Esophagus (tissue), 2 donors: ENCODE data around the gene NAAA. TPM values are rescaled to one million over a fixed set of nuclear protein-coding genes. Genes with fewer than 3 reads are reported as not detected.
"Not testable (repeated sequence)": the region's sequence is repeated elsewhere in the genome, so short reads cannot be mapped to it uniquely, and the experiment has no call there.

ENCODE experiments used
- H3K27ac ChIP-seq, 2 donors: one replicate each; pipeline ENCODE4 v1.5.1; 2013; ENCODE audit warnings: low read depth in 2 of 2, mild to moderate bottlenecking in 2 of 2, inconsistent platforms in 1 of 2, low read length in 1 of 2, moderate library complexity in 1 of 2
- H3K27me3 ChIP-seq, 2 donors: one replicate each; pipeline ENCODE4 v1.6.1; 2013; ENCODE audit warnings: low read length in 2 of 2, control low read depth in 1 of 2, mild to moderate bottlenecking in 1 of 2; ENCODE audit not compliant: insufficient read depth in 2 of 2, control insufficient read depth in 1 of 2
- H3K36me3 ChIP-seq, 2 donors: one replicate each; pipeline ENCODE4 v1.6.1; 2013; ENCODE audit warnings: low read length in 1 of 2; ENCODE audit not compliant: control insufficient read depth in 2 of 2, insufficient read depth in 2 of 2
- H3K4me1 ChIP-seq, 2 donors: one replicate each; pipeline ENCODE4 v1.6.1; 2013; ENCODE audit warnings: low read length in 1 of 2; ENCODE audit not compliant: control insufficient read depth in 2 of 2, insufficient read depth in 2 of 2
- H3K4me3 ChIP-seq, 2 donors: one replicate each; pipeline ENCODE4 v1.5.1; 2013; ENCODE audit warnings: low read length in 2 of 2, mild to moderate bottlenecking in 2 of 2, low read depth in 1 of 2, moderate library complexity in 1 of 2
- H3K9me3 ChIP-seq, 2 donors: one replicate each; pipeline ENCODE4 v1.6.1; 2013; ENCODE audit warnings: mild to moderate bottlenecking in 2 of 2, low read depth in 1 of 2, low read length in 1 of 2, moderate library complexity in 1 of 2; ENCODE audit not compliant: control insufficient read depth in 2 of 2, insufficient read depth in 1 of 2
- WGBS, 2 donors: extraction: QIAGEN DNeasy Blood & Tissue Kit; methylation state at CpG; one replicate each; pipeline ENCODE4 v1.1.7; 2013; 5-methylcytosine and 5-hydroxymethylcytosine counted together
- polyA plus RNA-seq, 2 donors: library from polyadenylated mRNA; stranded (reverse); fragments of 200-250 nt; gene quantifications; one replicate each; pipeline ENCODE4 v1.2.3, GENCODE V29; 2013
- donor health status: healthy with polysubstance abuse.
- donor health status: Bipolar disorder and iron deficiency.

The NAAA gene
- polyA plus RNA-seq, result 10 to 100 TPM; 10.4 to 37.3 TPM

- Histone ChIP-seq H3K9me3 (no peaks in the 10 kb centered on the region), H3K27me3 (no peaks in the 10 kb centered on the region), H3K27ac (peak within 1 kb of the TSS; percentile 83 to 87), H3K36me3 (no peaks in the 10 kb centered on the region), H3K4me1 (peaks cover 0 to 4% of the 10 kb centered on the region in 2 donors), H3K4me3 (peak within 1 kb of the TSS; percentile 86 to 99)
- WGBS, 2 donors, result 0 to 1% methylated on average over 66 of the region's 66 CpGs
Measured at GRCh38 chr4:75940692-75941253, at the start of gene NAAA. Gene NAAA (minus strand): TSS chr4:75941013. CDS start chr4:75940949, 64 bp downstream.

GRCh38 chr4:75989846-75990528 is 49.2 kb upstream of the NAAA start:
- Histone ChIP-seq H3K9me3 (no peaks in the 10 kb centered on the region), H3K4me1 (peaks cover 0 to 5% of the 10 kb centered on the region in 2 donors), H3K4me3 (peak overlapping the region; percentile 83 to 92), H3K27ac (peak overlapping the region in 1 of 2 donors; percentile 71), H3K27me3 (no peaks in the 10 kb centered on the region), H3K36me3 (no peaks in the 10 kb centered on the region)
- WGBS, 2 donors, result 0 to 1% methylated on average over 20 of the region's 20 CpGs

- Histone ChIP-seq H3K36me3 (peaks cover 4 to 6% of the 10 kb centered on the region in 2 donors), H3K27me3 (no peaks in the 10 kb centered on the region), H3K9me3 (no peaks in the 10 kb centered on the region), H3K4me1 (peaks cover 0 to 5% of the 10 kb centered on the region in 2 donors), H3K4me3 (no peak overlapping the region), H3K27ac (no peak overlapping the region)
- 71 to 79% methylated on average over 3 of the region's 3 CpGs for WGBS, 2 donors
Measured at GRCh38 chr4:75985116-75985515, 44.3 kb upstream of the NAAA start.

- no peak overlapping the region for H3K4me3 ChIP-seq
- peaks cover 0 to 2% of the 10 kb centered on the region in 2 donors for H3K4me1 ChIP-seq
- WGBS, 2 donors, result 80 to 92% methylated on average over 4 of the region's 4 CpGs
- H3K36me3 ChIP-seq, result peaks cover 4 to 6% of the 10 kb centered on the region in 2 donors
- H3K9me3 ChIP-seq, result no peaks in the 10 kb centered on the region
- no peak overlapping the region for H3K27ac ChIP-seq
- H3K27me3 ChIP-seq, result no peaks in the 10 kb centered on the region
Measured at GRCh38 chr4:75980576-75980975, 39.8 kb upstream of the NAAA start.

- H3K4me3 ChIP-seq, result no peak overlapping the region
- 98 to 99% methylated on average over 2 of the region's 2 CpGs for WGBS, 2 donors
- H3K4me1 ChIP-seq, result no peaks in the 10 kb centered on the region
- H3K27me3 ChIP-seq, result no peaks in the 10 kb centered on the region
- no peak overlapping the region for H3K27ac ChIP-seq
- no peaks in the 10 kb centered on the region for H3K9me3 ChIP-seq
- peaks cover 12 to 17% of the 10 kb centered on the region in 2 donors for H3K36me3 ChIP-seq
Measured at GRCh38 chr4:75976177-75976576, 35.4 kb upstream of the NAAA start.

GRCh38 chr4:75973766-75974165 is 33.0 kb upstream of the NAAA start:
- no peaks in the 10 kb centered on the region for H3K27me3 ChIP-seq
- no peak overlapping the region for H3K4me3 ChIP-seq
- no peaks in the 10 kb centered on the region for H3K4me1 ChIP-seq
- no peaks in the 10 kb centered on the region for H3K9me3 ChIP-seq
- no peak overlapping the region for H3K27ac ChIP-seq
- H3K36me3 ChIP-seq, result peaks cover 9 to 18% of the 10 kb centered on the region in 2 donors

- WGBS, 2 donors, result 80 to 85% methylated on average over 3 of the region's 3 CpGs
- H3K36me3 ChIP-seq, result peaks cover 17 to 20% of the 10 kb centered on the region in 2 donors
Measured at GRCh38 chr4:75968084-75968483, 27.3 kb upstream of the NAAA start.

GRCh38 chr4:75963558-75963957 is 22.7 kb upstream of the NAAA start:
- no peak overlapping the region for H3K4me3 ChIP-seq
- H3K9me3 ChIP-seq, result no peaks in the 10 kb centered on the region
- no peaks in the 10 kb centered on the region for H3K4me1 ChIP-seq
- WGBS, 2 donors, result 45 to 50% methylated on average over 2 of the region's 2 CpGs
- peaks cover 7 to 15% of the 10 kb centered on the region in 2 donors for H3K36me3 ChIP-seq
- no peaks in the 10 kb centered on the region for H3K27me3 ChIP-seq
- no peak overlapping the region for H3K27ac ChIP-seq

More at GRCh38 chr4:75968084-75968483, 27.3 kb upstream of the NAAA start:
- Histone ChIP-seq H3K4me3 (no peak overlapping the region), H3K9me3 (no peaks in the 10 kb centered on the region), H3K27me3 (no peaks in the 10 kb centered on the region), H3K27ac (no peak overlapping the region), H3K4me1 (no peaks in the 10 kb centered on the region)

GRCh38 chr4:75962072-75962471 is 21.3 kb upstream of the NAAA start:
- H3K36me3 ChIP-seq, result peaks cover 1 to 21% of the 10 kb centered on the region in 2 donors
- not testable (repeated sequence) for H3K9me3 ChIP-seq, H3K4me3 ChIP-seq, H3K27ac ChIP-seq, H3K27me3 ChIP-seq, H3K4me1 ChIP-seq
- 85 to 92% methylated on average over 3 of the region's 4 CpGs for WGBS, 2 donors

GRCh38 chr4:75958546-75958945 is 17.7 kb upstream of the NAAA start:
- not testable (repeated sequence) for H3K27ac ChIP-seq, H3K4me1 ChIP-seq, H3K27me3 ChIP-seq, H3K9me3 ChIP-seq, H3K4me3 ChIP-seq
- H3K36me3 ChIP-seq, result peaks cover 2 to 18% of the 10 kb centered on the region in 2 donors
- WGBS, 2 donors, result 95 to 96% methylated on average over 7 of the region's 7 CpGs
